Measurements from ENCODE around the gene SERTAD1.
"Not testable (repeated sequence)": the region's sequence is repeated elsewhere in the genome, so short reads cannot be mapped to it uniquely, and the experiment has no call there.

SERTAD1 gene

GRCh38 chr19:40425450-40426287, at the start of gene SERTAD1:
Gene SERTAD1 (minus strand): TSS chr19:40425992. CDS start chr19:40423546, 2,446 bp downstream.
- peak; percentile 98 for FAIRE-seq

- FAIRE-seq, result no peak
These were observed 48.9 kb upstream of the SERTAD1 start for GRCh38 chr19:40474737-40475136.

- no peak for FAIRE-seq
These were observed 46.7 kb upstream of the SERTAD1 start for GRCh38 chr19:40472516-40472915.

- FAIRE-seq, result no peak
These were observed 45.3 kb upstream of the SERTAD1 start for GRCh38 chr19:40471111-40471510.

GRCh38 chr19:40469011-40469410, 43.2 kb upstream of the SERTAD1 start:
- FAIRE-seq, result no peak

GRCh38 chr19:40466985-40467734, 41.4 kb upstream of the SERTAD1 start, which contains the start of gene SPTBN4:
Gene SPTBN4 (plus strand): TSS chr19:40467001. CDS start chr19:40472622, 5,621 bp downstream.
- no peak for FAIRE-seq

GRCh38 chr19:40466219-40466984, 40.6 kb upstream of the SERTAD1 start:
- no peak for FAIRE-seq

GRCh38 chr19:40465557-40466218, 39.9 kb upstream of the SERTAD1 start, which contains the start of gene BLVRB:
Gene BLVRB (minus strand): TSS chr19:40465745. CDS start chr19:40465688, 57 bp downstream.
- peak; percentile 98 for FAIRE-seq

- FAIRE-seq, result no peak
These were observed 39.3 kb upstream of the SERTAD1 start for GRCh38 chr19:40465025-40465556.

GRCh38 chr19:40464059-40465024, 38.5 kb upstream of the SERTAD1 start:
- FAIRE-seq, result no peak

GRCh38 chr19:40463587-40464037, 37.8 kb upstream of the SERTAD1 start:
- FAIRE-seq, result not testable (repeated sequence)

GRCh38 chr19:40461669-40462221, 36.0 kb upstream of the SERTAD1 start:
- no peak for FAIRE-seq

- no peak for FAIRE-seq
These were observed 34.4 kb upstream of the SERTAD1 start for GRCh38 chr19:40460185-40460584.

- no peak for FAIRE-seq
These were observed 32.8 kb upstream of the SERTAD1 start for GRCh38 chr19:40458597-40458974.

- no peak for FAIRE-seq
These were observed 32.3 kb upstream of the SERTAD1 start for GRCh38 chr19:40457953-40458596.

GRCh38 chr19:40457048-40457447, 31.3 kb upstream of the SERTAD1 start:
- FAIRE-seq, result no peak

GRCh38 chr19:40453943-40454342, 28.2 kb upstream of the SERTAD1 start:
- FAIRE-seq, result not testable (repeated sequence)

- FAIRE-seq, result no peak
These were observed 27.5 kb upstream of the SERTAD1 start for GRCh38 chr19:40453151-40453735.

GRCh38 chr19:40452016-40452415, 26.2 kb upstream of the SERTAD1 start:
- FAIRE-seq, result no peak

Measured in endometrium (tissue), 2 donors.